ENCODE results near the gene ARRB1.

ARRB1 gene

DNA sequence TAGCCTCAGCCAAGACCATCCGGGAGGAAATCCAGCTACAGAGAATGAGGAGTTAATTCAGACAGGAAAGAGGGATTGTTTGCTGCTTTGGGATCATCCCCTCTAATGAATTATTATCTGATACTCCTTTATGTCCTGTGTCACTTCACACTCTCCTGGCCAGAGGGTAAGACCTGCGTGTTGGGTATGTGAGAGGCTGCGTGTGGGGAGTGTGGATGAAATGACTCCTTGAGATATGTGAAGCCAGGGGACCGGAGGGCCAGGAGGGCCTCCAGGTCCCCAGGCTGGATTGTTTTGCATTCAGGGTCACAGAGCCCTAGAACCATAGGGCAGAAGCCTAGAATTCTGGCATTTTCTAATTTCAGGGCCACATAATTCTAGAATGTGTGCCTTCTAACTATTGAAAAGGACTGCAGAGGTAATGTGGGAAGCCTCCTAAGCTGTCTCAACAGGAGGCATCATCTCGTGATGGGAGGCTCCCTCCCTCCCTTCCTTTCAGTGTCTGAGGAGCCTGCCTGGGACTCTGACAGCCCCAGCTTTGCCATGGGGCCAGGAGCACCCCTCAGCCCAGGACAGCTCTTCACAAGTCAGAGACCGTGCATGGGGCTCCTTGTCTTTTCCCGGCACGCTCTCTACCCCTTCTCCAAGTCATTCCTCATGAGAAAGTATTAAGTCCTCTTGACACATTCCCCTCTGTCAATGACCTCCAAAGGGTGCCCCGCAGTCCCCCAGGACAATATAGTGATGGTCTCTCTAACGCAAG is 107.2 kb downstream of the ARRB1 start:
- no peak for DNase-seq

DNA sequence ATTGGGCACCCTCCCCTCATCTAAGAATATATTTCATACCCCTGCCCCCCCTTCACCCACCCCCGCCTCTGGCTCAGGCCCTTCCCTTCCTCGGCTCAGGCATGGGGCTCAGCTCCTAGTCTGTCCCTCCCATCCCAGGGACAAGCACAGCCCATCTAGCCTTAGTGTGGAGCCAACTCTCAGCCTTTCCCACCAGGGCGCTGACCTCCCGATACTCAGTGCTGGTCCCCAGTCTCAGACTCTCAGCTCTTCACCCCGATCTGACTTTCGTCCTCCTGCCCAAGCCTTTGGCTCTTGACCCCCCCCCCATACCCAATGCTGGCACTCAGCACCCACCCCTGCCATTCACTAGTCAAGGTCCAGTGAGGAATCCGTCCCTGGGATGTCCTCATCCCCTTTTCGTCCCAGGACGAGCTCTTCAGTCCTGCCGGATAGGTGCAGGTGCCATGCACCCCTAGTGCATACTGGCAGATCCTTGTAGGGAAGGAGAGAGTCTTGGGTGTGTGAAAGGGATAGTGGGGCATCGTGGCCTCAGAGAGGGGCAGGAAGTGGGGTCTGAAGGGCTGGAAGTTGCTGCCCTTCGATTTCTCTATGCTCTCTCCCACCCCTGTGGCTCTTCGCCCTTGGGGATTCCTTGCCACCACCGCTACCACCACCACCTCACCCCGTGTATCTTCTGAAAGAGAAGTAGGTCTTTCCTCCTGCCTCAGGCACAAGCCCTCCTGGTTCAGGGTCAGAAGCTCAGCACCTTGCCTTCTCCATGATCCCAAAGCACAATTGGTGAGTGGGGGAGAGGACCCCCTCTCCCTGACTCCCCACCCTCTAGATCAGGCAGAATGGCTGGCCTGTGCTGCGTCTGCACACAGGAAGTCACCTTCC is 108.5 kb downstream of the ARRB1 start:
- DNase-seq: no peak

DNA sequence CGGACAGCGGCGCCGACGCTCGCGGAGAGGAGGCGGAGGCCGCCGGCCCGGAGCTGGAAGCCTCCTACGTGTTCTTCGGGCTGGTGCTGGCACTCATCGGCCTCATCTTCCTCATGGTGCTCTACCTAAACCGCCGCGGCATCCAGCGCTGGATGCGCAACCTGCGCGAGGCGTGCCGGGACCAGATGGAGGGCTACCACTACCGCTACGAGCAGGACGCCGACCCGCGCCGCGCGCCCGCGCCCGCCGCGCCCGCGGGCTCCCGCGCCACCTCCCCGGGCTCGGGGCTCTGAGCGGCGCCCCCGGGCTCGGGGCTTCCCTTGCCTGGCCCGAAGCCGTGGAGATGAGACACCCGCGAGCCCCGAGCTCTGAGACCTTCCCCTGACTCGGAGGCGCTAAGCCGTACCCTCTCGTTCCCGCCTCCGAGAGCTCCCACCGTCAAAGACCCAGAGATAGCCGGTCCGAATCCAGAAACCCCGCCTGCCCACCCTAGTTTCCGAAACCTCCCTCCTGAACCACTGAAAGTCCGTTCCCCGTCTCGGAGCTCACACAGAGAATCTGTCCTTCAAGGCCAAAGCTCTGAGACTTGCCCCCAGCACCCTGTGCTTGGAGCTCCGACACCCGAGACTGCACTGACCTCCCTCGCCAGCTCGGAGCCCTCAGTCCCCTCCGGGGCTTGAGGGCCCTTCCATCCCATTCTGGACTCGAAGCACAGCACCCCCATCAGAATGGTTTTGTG is 109.4 kb downstream of the ARRB1 start:
- no peak for DNase-seq

DNA sequence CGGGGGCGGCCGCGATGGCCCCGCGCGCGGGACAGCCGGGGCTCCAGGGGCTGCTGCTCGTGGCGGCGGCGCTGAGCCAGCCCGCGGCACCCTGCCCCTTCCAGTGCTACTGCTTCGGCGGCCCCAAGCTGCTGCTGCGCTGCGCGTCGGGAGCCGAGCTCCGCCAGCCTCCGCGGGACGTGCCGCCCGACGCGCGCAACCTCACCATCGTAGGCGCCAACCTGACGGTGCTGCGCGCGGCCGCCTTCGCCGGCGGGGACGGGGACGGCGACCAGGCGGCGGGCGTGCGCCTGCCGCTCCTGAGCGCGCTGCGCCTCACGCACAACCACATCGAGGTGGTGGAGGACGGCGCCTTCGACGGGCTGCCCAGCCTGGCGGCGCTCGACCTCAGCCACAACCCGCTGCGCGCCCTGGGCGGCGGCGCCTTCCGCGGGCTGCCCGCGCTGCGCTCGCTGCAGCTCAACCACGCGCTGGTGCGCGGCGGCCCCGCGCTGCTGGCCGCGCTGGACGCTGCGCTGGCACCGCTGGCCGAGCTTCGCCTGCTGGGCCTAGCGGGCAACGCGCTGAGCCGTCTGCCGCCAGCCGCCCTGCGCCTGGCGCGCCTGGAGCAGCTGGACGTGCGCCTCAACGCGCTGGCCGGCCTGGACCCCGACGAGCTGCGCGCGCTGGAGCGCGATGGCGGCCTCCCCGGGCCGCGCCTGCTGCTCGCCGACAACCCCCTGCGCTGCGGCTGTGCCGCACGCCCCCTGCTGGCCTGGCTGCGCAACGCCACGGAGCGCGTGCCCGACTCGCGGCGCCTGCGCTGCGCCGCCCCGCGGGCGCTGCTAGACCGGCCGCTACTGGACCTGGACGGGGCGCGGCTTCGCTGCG is 110.2 kb downstream of the ARRB1 start:
- peak; percentile 91 for DNase-seq

DNA sequence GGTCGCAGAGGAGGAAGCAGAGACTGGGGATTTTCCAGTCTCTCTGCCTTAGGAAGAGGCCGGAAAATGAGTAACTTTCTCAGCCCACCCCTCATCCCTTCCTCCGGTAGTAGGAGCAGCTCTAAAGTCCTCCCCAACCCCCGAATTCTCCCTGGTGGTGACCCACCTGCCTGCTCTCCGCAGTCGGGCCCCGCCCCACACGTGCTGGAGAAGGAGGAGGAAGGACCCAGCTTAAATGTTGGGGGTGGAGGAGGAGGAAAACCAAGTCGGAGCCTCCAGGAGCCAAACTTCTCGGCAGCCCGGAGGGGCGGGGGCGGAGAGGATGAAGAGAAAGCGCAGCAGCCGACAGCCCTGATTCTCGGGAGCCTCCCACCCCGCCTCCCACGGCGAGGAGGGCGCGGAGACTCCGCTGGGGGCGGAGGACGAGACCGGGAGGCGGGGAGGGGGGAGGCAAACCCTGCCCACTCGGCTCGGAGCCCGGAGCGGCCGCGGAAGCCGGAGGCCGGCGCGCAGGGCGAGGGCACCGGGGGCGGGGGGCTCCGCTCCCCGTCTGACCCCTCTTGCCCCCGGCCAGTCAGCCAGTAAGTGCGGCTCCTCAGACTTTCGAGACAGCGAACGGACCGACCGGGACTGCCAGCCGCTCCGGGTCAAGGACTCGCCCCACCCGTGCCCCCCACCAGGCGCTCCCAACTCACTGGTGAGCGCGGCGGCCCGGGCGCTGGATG is 111.0 kb downstream of the ARRB1 start, which contains the start of gene TPBGL:
Gene TPBGL, plus strand, starts transcription at position 464 of the 725 bp plus-strand sequence. CDS start 276 bp downstream, outside the sequence.
- DNase-seq: no peak

DNA sequence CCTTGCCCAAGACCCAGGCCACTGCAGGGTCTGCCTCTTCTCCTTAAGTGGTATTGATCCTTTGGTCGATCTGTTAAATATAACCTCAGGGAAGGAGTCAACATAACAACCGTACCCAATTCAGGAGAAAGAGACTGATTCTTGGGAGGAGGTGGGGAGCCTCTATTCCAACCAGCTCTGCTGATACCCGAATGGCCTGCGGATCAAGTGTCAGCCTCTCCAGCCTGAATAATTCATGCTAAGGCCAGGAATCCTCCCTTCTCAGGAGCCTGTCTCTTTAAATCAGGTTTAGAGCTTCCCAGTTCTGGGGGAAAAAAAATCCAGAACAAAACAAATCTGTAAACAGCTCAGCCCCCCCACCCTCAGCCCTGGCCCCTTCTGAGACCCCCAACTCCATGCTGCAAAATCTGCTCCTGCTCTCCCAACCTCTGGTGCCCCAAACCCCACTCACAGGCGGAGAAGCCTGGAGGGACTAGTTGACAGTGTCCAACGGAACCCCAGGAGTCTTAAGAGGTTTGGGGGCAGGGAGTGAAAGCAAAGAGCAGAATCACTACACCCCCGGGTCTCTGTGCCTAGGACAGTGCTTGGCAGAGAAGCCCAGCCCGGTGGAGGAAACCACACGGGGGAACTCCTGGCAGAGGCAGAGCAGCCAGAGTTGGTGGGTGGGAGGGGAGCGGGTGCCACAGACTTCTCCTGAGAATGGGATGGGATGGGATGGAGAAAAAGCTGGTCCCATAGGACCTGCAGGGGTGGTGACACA is 111.8 kb downstream of the ARRB1 start:
- DNase-seq: no peak

DNA sequence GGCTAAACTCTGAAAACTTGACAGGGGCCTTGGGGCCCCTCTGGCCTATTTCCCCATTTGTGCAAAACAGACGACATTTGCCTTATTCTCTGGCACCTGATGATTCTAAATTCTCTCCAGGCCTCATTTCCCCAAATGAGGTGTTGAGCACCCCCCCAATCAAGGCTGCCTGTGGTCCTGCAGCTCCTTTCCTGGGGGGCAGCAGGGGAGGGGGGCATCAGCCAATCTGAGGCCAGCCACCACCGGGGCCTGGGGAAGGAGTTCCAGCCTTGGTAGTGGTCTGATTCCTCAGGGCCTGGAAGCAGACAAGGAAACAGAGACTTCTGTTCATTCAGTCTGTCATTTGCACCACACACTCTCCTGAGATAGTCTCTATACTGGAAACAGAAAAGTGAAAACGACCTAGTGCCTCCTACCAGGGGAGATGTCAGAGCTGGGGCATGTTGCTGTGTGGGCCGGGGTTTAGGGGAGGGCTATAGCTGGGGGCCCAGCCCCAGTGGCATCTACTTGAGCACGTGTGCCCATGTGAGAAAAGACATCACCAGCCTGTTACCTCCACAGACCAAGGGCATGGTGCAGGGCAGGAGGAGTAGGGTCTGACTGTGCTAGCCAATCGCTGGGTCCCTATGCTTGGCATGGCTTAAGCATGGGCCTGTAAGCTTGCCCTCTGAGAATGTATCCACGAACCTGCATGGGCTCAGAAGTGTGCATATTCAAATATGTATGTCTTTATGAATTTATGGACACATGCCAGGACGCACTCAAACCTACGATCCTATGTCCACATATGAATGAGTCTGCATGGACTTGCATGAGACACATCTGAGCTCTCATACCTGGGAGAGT is 112.6 kb downstream of the ARRB1 start:
- DNase-seq: no peak

DNA sequence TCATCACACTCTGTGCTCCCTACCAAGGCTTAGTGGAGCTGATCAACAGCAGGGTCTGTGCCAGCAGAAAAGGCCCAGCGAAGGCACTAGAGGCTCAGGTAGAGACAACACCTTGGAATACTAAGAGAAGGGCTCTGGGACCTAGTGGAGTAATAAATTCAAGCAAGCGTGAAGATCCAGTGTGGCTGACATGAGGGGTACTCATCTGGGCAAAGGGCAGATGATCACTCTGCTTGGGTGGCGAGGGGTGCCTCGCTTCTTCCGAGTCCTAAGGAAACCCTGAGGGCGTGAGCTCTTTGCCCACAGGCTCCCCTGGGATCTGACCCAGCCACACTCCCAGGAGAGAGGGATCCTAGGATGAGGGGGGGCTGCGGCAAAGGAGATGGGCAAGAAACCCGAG is 114.4 kb downstream of the ARRB1 start:
- DNase-seq: no peak

DNA sequence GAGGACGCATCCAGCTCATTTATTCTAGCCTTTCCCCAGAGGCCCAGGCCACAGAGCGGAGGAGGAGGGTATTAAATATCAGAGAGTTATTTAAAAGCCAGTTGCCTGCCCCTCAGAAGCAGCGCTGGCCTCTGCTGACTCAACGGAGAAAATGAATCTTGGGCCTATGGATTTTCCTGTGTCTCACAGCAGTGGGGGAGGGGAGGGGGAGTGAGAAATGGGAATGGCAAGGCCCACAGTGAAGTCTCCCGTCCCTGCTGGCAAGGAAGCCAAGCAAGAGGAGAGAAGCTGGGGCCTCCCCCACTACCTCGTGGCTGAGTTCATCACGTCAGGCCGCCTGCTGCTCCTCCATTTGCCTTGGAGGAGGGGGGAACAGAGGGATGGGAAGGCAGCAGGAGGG is 115.4 kb downstream of the ARRB1 start:
- no peak for DNase-seq

DNA sequence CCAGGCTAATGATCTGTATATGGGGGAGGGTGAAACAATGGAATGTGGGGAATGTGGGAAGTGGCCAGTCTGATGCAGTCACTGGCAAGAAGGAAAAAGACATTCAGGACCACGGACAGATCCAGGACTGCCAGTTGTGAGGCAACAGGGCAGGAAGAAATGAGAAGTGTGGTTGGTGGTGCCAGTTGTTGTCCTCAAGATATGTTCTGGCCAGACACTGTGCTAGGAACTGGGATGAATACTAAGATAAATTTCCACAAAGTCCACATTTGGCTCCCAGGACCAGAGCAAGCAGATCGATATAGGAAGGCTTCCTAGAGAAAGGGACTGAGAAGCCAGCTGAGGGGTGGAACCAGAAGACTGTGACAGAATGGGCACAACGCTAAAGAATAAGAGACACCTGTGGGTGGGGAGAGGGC is 117.7 kb downstream of the ARRB1 start:
- peak; percentile 12 for DNase-seq

DNA sequence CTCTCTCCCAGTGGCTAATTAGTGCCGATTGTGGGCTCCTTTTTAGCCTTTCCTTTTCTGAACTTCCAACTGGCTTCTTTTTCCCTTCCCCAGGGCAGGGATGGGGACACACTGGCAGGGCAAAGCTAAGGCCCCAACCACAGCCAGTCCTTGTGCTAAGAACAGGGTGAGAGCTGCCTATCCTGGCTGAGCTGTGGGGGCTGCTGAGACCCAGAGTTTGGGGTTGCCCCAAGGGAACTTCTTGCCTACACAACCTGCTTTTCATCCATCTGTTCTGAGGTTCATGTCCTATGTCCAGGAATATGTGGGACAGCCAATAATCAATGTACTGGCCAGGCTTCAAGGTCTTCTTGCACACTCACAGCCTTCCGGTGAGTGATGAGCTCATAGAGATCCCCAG is 120.8 kb downstream of the ARRB1 start:
- DNase-seq: no peak

DNA sequence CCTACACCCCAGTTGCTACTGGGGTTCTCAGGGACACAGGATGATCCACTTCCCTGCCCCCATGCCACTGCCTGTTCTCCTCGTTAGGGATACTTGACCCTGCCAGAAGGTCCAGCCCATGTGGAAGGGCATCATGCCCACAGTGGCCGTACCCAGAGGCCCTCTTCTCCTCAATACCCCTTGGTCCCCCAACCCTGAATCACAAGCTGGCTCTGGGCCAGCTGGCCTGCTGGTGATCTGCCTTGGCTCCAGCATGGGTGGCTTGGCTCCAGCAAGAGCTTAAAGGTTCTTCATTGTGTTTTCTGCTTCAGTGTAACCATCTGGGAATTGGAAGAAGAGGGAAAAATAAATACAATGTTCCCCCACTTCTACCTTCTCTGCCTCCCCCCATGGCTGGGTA is 122.0 kb downstream of the ARRB1 start:
- DNase-seq: no peak

DNA sequence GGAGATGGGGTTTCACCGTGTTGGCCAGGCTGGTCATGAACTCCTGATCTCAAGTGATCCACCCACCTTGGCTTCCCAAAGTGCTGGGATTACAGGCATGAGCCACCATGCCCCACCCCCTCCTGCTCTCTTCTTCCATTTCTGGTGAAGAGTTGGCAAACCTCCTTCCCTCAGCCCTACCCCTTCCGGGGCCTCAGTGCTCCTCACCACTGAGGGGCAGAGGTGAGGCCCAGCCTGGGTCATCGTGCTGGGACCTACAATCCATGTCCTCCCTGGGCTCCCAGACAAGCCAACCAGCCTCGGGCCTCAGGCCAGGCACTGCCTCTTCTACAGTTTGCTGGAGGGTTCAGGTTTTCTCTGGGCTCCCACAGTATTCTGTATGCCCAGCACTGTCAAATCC is 125.7 kb downstream of the ARRB1 start:
- no peak for DNase-seq

DNA sequence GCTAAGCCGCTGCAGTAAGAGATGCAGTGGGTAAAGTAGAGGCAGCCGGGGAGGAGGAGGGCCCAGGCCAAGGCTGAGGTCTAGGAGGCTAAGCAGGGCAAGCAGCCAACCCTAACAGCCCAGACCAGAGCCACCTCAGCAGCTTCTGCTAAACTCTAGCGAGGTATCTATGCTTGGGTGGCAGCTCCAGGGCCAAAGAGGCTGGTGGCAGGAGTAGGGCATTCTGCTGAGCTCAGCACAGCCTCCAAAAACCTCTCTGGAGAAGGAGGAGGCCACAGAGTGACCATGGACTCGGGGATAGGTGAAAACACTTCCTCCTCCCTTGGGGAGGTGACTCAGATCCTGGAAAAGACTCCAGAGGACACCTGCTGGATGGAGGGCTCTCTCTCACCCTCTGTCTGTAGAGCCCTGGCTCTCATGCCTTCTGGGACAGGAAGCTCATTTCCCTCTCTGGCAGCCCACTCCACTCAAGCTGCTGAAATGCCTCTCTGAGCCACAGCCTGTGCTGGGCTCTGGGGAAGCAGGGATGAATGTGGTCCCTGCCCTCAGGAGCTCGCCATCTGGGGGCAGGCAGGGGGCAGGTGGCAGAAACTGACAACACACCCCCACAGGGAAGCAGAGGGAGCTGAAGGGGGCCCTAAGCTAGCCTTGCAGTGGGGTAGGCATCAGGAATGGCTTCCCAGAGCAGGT is 127.4 kb downstream of the ARRB1 start:
- no peak for DNase-seq

DNA sequence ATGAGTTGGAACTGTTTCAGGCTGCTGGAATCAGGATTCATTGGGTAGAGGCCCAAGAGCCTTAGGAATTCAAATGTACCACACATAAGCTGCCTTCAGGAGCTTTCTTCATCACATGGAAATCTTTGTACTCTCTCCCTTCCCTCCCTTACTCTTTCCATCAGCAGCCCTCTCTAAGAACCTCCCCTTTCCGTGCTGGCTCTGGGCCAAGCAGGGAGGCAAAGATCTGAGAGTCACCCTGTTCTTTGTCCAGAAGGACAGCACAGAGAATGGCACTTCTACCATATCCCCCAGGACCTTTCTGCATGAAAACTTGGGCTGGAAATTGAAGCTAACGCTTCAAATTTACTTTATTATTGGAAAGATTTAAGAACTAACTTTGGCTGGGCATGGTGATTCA is 131.6 kb downstream of the ARRB1 start:
- DNase-seq: no peak

DNA sequence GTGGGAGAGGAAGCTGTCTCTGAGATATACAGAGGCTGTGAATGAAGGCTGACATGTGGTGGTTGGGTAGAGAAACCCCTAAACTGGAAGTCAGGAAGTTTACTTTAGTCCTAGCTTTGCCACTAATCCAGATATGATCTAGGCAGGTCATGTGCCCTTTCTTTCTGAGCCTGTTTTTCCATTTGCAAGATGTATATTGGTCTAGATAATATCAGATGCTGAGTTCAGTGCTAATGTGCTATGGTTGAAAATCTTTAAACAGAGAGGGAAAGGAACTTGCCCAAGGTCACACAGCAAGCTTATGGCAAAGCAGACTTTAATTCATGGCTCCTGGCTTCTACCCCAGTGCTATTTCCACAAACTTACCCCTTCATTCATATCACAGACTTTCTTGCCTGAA is 136.6 kb downstream of the ARRB1 start:
- no peak for DNase-seq

DNA sequence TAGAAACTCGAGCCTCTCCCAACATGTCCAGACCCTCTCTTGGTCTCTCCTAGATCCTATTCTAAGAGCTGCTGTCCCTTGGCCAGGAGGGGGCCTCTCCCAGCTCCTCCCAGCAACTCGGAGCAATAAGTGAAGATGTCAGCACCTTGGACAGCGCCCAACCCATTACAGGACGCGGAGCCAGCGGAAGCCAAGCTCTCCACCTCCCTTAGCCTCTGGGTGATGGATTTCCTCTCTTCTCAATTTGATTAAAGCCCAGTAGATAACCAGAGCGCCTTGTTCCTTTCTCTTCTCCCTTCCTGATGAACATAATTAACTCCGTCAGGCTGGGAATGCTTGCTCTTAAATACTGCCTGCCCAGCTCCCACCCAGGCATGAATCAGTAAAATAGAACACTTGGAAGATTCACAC is 137.0 kb downstream of the ARRB1 start:
- peak; percentile 65 for DNase-seq
